ENCODE results near the gene NUMBL.
"Not testable (repeated sequence)": the region's sequence is repeated elsewhere in the genome, so short reads cannot be mapped to it uniquely, and the experiment has no call there.

NUMBL gene

GRCh38 chr19:40639638-40639982, 50.8 kb downstream of the NUMBL start:
- no peaks in the 10 kb centered on the region for H3K4me1 ChIP-seq (ENCODE audit: control insufficient read depth, low read depth, low read length)
- H3K9ac ChIP-seq (ENCODE audit: low read length) = no peak overlapping the region
- H3K36me3 ChIP-seq (ENCODE audit: control insufficient read depth, low read depth, low read length) = no peaks in the 10 kb centered on the region
- no peak overlapping the region for H3K4me3 ChIP-seq (ENCODE audit: low read length)
- no peaks in the 10 kb centered on the region for H3K9me3 ChIP-seq (ENCODE audit: control insufficient read depth, low read depth, low read length)
- H3K27ac ChIP-seq (ENCODE audit: low read length) = no peak overlapping the region
- H3K27me3 ChIP-seq (ENCODE audit: control insufficient read depth, insufficient read depth, low read length) = peaks cover 15% of the 10 kb centered on the region

GRCh38 chr19:40638327-40638726, 52.1 kb downstream of the NUMBL start:
- Histone ChIP-seq H3K4me1 (ENCODE audit: control insufficient read depth, low read depth, low read length) (peaks cover 6% of the 10 kb centered on the region), H3K4me3 (ENCODE audit: low read length) (no peak overlapping the region), H3K27me3 (ENCODE audit: control insufficient read depth, insufficient read depth, low read length) (peaks cover 23% of the 10 kb centered on the region), H3K36me3 (ENCODE audit: control insufficient read depth, low read depth, low read length) (no peaks in the 10 kb centered on the region), H3K9me3 (ENCODE audit: control insufficient read depth, low read depth, low read length) (no peaks in the 10 kb centered on the region), H3K27ac (ENCODE audit: low read length) (no peak overlapping the region), H3K9ac (ENCODE audit: low read length) (no peak overlapping the region)

GRCh38 chr19:40633207-40633606, 57.2 kb downstream of the NUMBL start:
- Histone ChIP-seq H3K9ac (ENCODE audit: low read length) (no peak overlapping the region), H3K27ac (ENCODE audit: low read length) (no peak overlapping the region), H3K9me3 (ENCODE audit: control insufficient read depth, low read depth, low read length) (no peaks in the 10 kb centered on the region)

DNA sequence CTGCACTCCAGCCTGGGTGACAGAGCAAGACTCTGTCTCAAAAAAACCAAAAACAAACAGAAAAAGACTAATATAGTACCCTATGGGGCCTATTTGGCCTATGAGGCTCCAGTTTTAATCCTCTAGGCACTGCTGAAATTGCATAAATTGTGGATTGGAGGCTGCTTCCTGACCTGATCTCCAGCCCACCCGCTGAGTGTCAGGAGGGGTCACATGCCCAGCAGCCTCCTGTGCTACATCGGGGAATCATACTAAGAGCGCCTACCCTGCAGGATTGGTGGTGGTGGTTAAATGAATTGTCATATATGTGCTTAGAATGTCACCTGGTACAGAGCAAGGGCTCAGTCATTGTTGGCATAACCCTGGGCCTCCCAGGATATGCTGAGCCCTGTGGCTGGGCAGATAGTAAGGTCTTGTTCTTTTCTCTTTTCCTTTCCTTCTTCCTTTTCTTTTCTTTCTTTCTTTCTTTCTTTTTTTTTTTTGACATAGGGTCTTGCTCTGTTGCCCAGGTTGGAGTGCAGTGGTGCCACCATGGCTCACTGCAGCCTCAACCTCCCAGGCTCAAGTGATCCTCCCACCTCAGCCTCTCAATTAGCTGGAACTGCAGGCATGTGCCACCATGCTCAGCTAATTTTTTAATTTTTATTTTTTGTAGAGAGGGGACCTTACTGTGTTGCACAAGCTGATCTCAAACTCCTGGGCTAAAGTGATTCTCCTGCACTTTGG, 58.0 kb downstream of the NUMBL start:
- no peak overlapping the region for H3K27ac ChIP-seq (ENCODE audit: low read length)
- H3K9ac ChIP-seq (ENCODE audit: low read length) = no peak overlapping the region
- no peak overlapping the region for H3K4me3 ChIP-seq (ENCODE audit: low read length)
- peaks cover 3% of the 10 kb centered on the region for H3K36me3 ChIP-seq (ENCODE audit: control insufficient read depth, low read depth, low read length)
- H3K4me1 ChIP-seq (ENCODE audit: control insufficient read depth, low read depth, low read length) = peaks cover 16% of the 10 kb centered on the region
- H3K27me3 ChIP-seq (ENCODE audit: control insufficient read depth, insufficient read depth, low read length) = peaks cover 28% of the 10 kb centered on the region
- H3K9me3 ChIP-seq (ENCODE audit: control insufficient read depth, low read depth, low read length) = no peaks in the 10 kb centered on the region

More at GRCh38 chr19:40633207-40633606, 57.2 kb downstream of the NUMBL start:
- peaks cover 16% of the 10 kb centered on the region for H3K4me1 ChIP-seq (ENCODE audit: control insufficient read depth, low read depth, low read length)
- no peak overlapping the region for H3K4me3 ChIP-seq (ENCODE audit: low read length)
- H3K27me3 ChIP-seq (ENCODE audit: control insufficient read depth, insufficient read depth, low read length) = peaks cover 28% of the 10 kb centered on the region
- H3K36me3 ChIP-seq (ENCODE audit: control insufficient read depth, low read depth, low read length) = peaks cover 3% of the 10 kb centered on the region

- peaks cover 24% of the 10 kb centered on the region for H3K27me3 ChIP-seq (ENCODE audit: control insufficient read depth, insufficient read depth, low read length)
- no peak overlapping the region for H3K4me3 ChIP-seq (ENCODE audit: low read length)
- peaks cover 16% of the 10 kb centered on the region for H3K4me1 ChIP-seq (ENCODE audit: control insufficient read depth, low read depth, low read length)
- H3K27ac ChIP-seq (ENCODE audit: low read length) = no peak overlapping the region
- no peaks in the 10 kb centered on the region for H3K9me3 ChIP-seq (ENCODE audit: control insufficient read depth, low read depth, low read length)
- H3K36me3 ChIP-seq (ENCODE audit: control insufficient read depth, low read depth, low read length) = peaks cover 3% of the 10 kb centered on the region
- no peak overlapping the region for H3K9ac ChIP-seq (ENCODE audit: low read length)
Measured at GRCh38 chr19:40630571-40631160, 59.8 kb downstream of the NUMBL start.

DNA sequence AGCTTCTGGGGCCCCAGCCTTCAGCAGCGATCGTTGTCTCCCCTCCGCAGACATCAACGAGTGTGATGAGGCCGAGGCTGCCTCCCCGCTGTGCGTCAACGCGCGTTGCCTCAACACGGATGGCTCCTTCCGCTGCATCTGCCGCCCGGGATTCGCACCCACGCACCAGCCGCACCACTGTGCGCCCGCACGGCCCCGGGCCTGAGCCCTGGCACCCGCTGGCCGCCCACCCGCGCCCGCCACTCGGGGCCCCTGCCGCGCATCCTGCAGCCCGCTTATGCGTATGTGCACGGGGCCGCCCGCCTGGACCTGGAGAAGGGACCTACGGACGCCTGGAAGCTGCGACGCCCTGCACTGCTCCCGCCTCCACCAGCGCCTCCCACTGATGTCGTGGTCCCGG, 61.1 kb downstream of the NUMBL start:
- H3K9me3 ChIP-seq (ENCODE audit: control insufficient read depth, low read depth, low read length) = no peaks in the 10 kb centered on the region
- H3K9ac ChIP-seq (ENCODE audit: low read length) = no peak overlapping the region
- peaks cover 5% of the 10 kb centered on the region for H3K36me3 ChIP-seq (ENCODE audit: control insufficient read depth, low read depth, low read length)
- H3K27me3 ChIP-seq (ENCODE audit: control insufficient read depth, insufficient read depth, low read length) = peaks cover 13% of the 10 kb centered on the region
- peaks cover 16% of the 10 kb centered on the region for H3K4me1 ChIP-seq (ENCODE audit: control insufficient read depth, low read depth, low read length)
- H3K27ac ChIP-seq (ENCODE audit: low read length) = no peak overlapping the region
- no peak overlapping the region for H3K4me3 ChIP-seq (ENCODE audit: low read length)

- Histone ChIP-seq H3K9me3 (ENCODE audit: control insufficient read depth, low read depth, low read length) (no peaks in the 10 kb centered on the region), H3K9ac (ENCODE audit: low read length) (no peak overlapping the region), H3K27me3 (ENCODE audit: control insufficient read depth, insufficient read depth, low read length) (no peaks in the 10 kb centered on the region), H3K4me3 (ENCODE audit: low read length) (no peak overlapping the region), H3K36me3 (ENCODE audit: control insufficient read depth, low read depth, low read length) (peaks cover 5% of the 10 kb centered on the region), H3K27ac (ENCODE audit: low read length) (no peak overlapping the region), H3K4me1 (ENCODE audit: control insufficient read depth, low read depth, low read length) (peaks cover 15% of the 10 kb centered on the region)
Measured at GRCh38 chr19:40627486-40628279, 62.8 kb downstream of the NUMBL start.

GRCh38 chr19:40626918-40627317, 63.5 kb downstream of the NUMBL start:
- H3K27me3 ChIP-seq (ENCODE audit: control insufficient read depth, insufficient read depth, low read length) = no peaks in the 10 kb centered on the region
- H3K4me3 ChIP-seq (ENCODE audit: low read length) = no peak overlapping the region
- peaks cover 5% of the 10 kb centered on the region for H3K36me3 ChIP-seq (ENCODE audit: control insufficient read depth, low read depth, low read length)
- H3K27ac ChIP-seq (ENCODE audit: low read length) = no peak overlapping the region
- H3K9me3 ChIP-seq (ENCODE audit: control insufficient read depth, low read depth, low read length) = no peaks in the 10 kb centered on the region
- H3K9ac ChIP-seq (ENCODE audit: low read length) = no peak overlapping the region
- H3K4me1 ChIP-seq (ENCODE audit: control insufficient read depth, low read depth, low read length) = peaks cover 11% of the 10 kb centered on the region

DNA sequence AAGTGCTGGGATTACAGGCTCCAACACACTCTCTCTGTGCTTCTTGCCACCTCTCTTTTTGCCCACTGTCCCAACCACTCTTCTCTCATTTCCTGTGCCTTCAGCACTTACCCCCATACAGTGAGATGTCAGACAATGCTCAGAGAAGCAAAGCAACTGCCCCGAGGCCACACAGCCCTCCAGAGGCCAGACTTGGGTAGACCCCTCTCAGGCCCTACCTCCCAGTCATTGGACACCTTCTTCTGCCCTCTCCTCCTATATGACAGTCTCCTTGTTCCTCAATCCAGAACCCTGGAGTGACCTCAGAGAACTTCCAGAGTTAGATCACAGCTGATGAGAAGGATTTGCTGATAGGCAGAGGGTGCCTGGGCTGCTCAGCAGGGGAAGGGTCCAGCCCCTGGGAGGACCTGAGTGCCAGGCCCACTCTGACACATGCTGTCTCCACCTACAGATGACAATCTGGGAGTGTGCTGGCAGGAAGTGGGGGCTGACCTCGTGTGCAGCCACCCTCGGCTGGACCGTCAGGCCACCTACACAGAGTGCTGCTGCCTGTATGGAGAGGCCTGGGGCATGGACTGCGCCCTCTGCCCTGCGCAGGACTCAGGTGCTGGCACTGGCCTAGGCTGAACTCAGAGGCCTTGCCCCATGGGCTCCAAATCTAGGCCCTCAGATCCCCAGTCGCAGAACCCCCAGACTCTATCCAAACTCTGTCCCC, 64.9 kb downstream of the NUMBL start:
- H3K27ac ChIP-seq (ENCODE audit: low read length) = no peak overlapping the region
- no peak overlapping the region for H3K9ac ChIP-seq (ENCODE audit: low read length)
- peaks cover 7% of the 10 kb centered on the region for H3K4me1 ChIP-seq (ENCODE audit: control insufficient read depth, low read depth, low read length)
- H3K4me3 ChIP-seq (ENCODE audit: low read length) = no peak overlapping the region
- no peaks in the 10 kb centered on the region for H3K9me3 ChIP-seq (ENCODE audit: control insufficient read depth, low read depth, low read length)
- H3K27me3 ChIP-seq (ENCODE audit: control insufficient read depth, insufficient read depth, low read length) = no peaks in the 10 kb centered on the region
- peaks cover 12% of the 10 kb centered on the region for H3K36me3 ChIP-seq (ENCODE audit: control insufficient read depth, low read depth, low read length)

- peaks cover 12% of the 10 kb centered on the region for H3K36me3 ChIP-seq (ENCODE audit: control insufficient read depth, low read depth, low read length)
- not testable (repeated sequence) for H3K9ac ChIP-seq (ENCODE audit: low read length); H3K27me3 ChIP-seq (ENCODE audit: control insufficient read depth, insufficient read depth, low read length)
Measured at GRCh38 chr19:40624369-40625153, 65.9 kb downstream of the NUMBL start.

More at GRCh38 chr19:40624369-40625153, 65.9 kb downstream of the NUMBL start:
- H3K4me3 ChIP-seq (ENCODE audit: low read length); H3K9me3 ChIP-seq (ENCODE audit: control insufficient read depth, low read depth, low read length); H3K27ac ChIP-seq (ENCODE audit: low read length); H3K4me1 ChIP-seq (ENCODE audit: control insufficient read depth, low read depth, low read length): not testable (repeated sequence)

Data from iPS-18a (cell line).